ENCODE results near the gene SOWAHB.

DNA sequence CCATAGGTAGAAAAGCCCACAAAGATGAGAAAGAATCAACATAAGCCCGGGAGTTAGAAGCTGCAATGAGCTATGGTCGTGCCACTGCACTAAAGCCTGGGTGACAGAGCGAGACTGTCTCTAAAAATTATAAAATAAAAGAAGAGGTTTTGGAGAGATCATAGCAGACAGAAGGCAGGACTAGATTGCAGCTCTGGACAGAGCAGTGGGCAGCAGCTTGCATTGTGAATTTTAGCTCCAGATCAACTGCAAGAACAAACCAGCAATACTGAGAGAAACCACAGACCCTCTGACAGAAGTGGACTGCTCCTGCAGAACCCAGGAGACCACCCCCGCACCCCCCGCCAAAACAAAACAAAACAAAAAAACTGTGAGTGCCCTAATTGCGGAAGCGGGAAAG lies 30.6 kb downstream of the SOWAHB start:
- TF ChIP-seq, protein P1, sequence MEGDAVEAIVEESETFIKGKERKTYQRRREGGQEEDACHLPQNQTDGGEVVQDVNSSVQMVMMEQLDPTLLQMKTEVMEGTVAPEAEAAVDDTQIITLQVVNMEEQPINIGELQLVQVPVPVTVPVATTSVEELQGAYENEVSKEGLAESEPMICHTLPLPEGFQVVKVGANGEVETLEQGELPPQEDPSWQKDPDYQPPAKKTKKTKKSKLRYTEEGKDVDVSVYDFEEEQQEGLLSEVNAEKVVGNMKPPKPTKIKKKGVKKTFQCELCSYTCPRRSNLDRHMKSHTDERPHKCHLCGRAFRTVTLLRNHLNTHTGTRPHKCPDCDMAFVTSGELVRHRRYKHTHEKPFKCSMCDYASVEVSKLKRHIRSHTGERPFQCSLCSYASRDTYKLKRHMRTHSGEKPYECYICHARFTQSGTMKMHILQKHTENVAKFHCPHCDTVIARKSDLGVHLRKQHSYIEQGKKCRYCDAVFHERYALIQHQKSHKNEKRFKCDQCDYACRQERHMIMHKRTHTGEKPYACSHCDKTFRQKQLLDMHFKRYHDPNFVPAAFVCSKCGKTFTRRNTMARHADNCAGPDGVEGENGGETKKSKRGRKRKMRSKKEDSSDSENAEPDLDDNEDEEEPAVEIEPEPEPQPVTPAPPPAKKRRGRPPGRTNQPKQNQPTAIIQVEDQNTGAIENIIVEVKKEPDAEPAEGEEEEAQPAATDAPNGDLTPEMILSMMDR (IDR thresholded peaks at IDR 0.05): no peak
- TF ChIP-seq POLR2A (IDR thresholded peaks at IDR 0.05): no peak

All from body of pancreas (tissue), 4 donors.